A673 (cell line): ENCODE results near the gene KRTAP24-1.

Experiments
- EZH2 ChIP-seq: fragments of 200-600 bp; sonication (generic); IDR thresholded peaks from 2 replicates; pipeline ENCODE4 v1.6.1; 2017; ENCODE audit warnings: borderline replicate concordance, low read depth, mild to moderate bottlenecking, mixed read lengths, antibody characterized with exemption, low read length; ENCODE audit not compliant: poor library complexity, severe bottlenecking
- TF ChIP-seq, protein P1 (sequence below): fragments of 300-800, 200-600 bp; sonication (generic); conservative IDR thresholded peaks from 2 replicates; pipeline ENCODE4 v1.5.1; 2017; ENCODE audit warnings: low read depth, mild to moderate bottlenecking, antibody characterized with exemption, low read length, moderate library complexity, mixed read lengths

DNA sequence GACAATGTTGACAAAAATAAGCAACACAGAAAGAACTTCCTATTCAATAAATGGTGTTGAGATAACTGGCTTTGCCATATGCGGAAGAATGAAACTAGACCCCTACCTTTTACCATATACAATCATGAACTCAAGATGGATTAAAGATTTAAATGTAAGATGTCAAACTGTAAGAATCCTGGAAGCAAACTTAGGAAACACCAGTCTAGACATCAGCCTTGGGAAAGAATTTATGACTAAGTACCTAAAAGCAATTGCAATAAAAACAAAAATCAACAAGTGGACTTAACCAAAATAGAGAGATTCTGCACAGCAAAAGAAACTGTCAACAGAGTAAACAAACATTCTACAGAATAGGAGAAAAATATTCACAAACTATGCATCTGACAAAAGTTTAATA is 50.7 kb downstream of the KRTAP24-1 start:
- TF ChIP-seq, protein P1, sequence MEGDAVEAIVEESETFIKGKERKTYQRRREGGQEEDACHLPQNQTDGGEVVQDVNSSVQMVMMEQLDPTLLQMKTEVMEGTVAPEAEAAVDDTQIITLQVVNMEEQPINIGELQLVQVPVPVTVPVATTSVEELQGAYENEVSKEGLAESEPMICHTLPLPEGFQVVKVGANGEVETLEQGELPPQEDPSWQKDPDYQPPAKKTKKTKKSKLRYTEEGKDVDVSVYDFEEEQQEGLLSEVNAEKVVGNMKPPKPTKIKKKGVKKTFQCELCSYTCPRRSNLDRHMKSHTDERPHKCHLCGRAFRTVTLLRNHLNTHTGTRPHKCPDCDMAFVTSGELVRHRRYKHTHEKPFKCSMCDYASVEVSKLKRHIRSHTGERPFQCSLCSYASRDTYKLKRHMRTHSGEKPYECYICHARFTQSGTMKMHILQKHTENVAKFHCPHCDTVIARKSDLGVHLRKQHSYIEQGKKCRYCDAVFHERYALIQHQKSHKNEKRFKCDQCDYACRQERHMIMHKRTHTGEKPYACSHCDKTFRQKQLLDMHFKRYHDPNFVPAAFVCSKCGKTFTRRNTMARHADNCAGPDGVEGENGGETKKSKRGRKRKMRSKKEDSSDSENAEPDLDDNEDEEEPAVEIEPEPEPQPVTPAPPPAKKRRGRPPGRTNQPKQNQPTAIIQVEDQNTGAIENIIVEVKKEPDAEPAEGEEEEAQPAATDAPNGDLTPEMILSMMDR = no peak
- TF ChIP-seq EZH2 = no peak
